GM12875 (cell line): ENCODE data around the gene SLC5A4.

Experiments
- H3K4me3 ChIP-seq: one replicate; pipeline ENCODE4 v1.5.1; 2011; ENCODE audit warnings: low read depth, low read length, control low read depth
- CTCF ChIP-seq: IDR thresholded peaks from 2 replicates; pipeline ENCODE4 v1.5.1; 2011; ENCODE audit warnings: low read depth, mild to moderate bottlenecking, control low read depth, inconsistent platforms, low read length, moderate library complexity, borderline replicate concordance; ENCODE audit not compliant: insufficient read depth

The SLC5A4 gene

GRCh38 chr22:32211011-32211410, 44.1 kb downstream of the SLC5A4 start:
- no peak overlapping the region for H3K4me3 ChIP-seq
- no peak for TF ChIP-seq CTCF

- H3K4me3 ChIP-seq = no peak overlapping the region
- TF ChIP-seq CTCF = no peak
Measured at GRCh38 chr22:32208681-32209080, 46.5 kb downstream of the SLC5A4 start.

- H3K4me3 ChIP-seq = no peak overlapping the region
- TF ChIP-seq CTCF = no peak
Measured at GRCh38 chr22:32207971-32208480, 47.1 kb downstream of the SLC5A4 start.

GRCh38 chr22:32206774-32207758, 48.1 kb downstream of the SLC5A4 start:
- TF ChIP-seq CTCF = peak; percentile 84
- H3K4me3 ChIP-seq = no peak overlapping the region

GRCh38 chr22:32205974-32206773, 49.0 kb downstream of the SLC5A4 start:
- H3K4me3 ChIP-seq = no peak overlapping the region
- TF ChIP-seq CTCF = no peak

- H3K4me3 ChIP-seq = no peak within 1 kb of the TSS
- TF ChIP-seq CTCF = no peak
Measured at GRCh38 chr22:32204856-32205722, 50.1 kb downstream of the SLC5A4 start, which contains the start of gene RFPL2. RFPL2 (minus strand) TSS chr22:32205073; CDS start chr22:32202451, 2,622 bp downstream.
